Mesothelial cell of epicardium (in vitro differentiated cells): ENCODE data around the gene SLC26A9. TPM values are rescaled to one million over a fixed set of nuclear protein-coding genes. Genes with fewer than 3 reads are reported as not detected.

ENCODE experiments used
- DNase-seq, 2 experiments: peaks; one replicate each; pipeline ENCODE4 v3.0.0; 2021; ENCODE audit warnings: low spot score in 2 of 2; ENCODE audit not compliant: unreplicated experiment in 2 of 2
- H3K27ac Mint-ChIP-seq: 2 replicates; pipeline ENCODE4 v1.8.0; 2021; ENCODE audit warnings: mixed read lengths
- H3K27me3 Mint-ChIP-seq: 2 replicates; pipeline ENCODE4 v1.8.0; 2021; ENCODE audit warnings: low read depth, mixed read lengths
- H3K36me3 Mint-ChIP-seq: 2 replicates; pipeline ENCODE4 v1.8.0; 2021; ENCODE audit warnings: mixed read lengths
- H3K4me1 Mint-ChIP-seq: 2 replicates; pipeline ENCODE4 v1.8.0; 2021; ENCODE audit warnings: mixed read lengths
- H3K4me3 Mint-ChIP-seq: 2 replicates; pipeline ENCODE4 v1.8.0; 2021; ENCODE audit warnings: mild to moderate bottlenecking, moderate library complexity, mixed read lengths
- H3K9me3 Mint-ChIP-seq: 2 replicates; pipeline ENCODE4 v1.8.0; 2021; ENCODE audit warnings: mixed read lengths
- total RNA-seq: library from RNA; stranded (reverse); gene quantifications from 3 replicates; pipeline ENCODE4 v1.2.1, GENCODE V29; 2021
- TF ChIP-seq, protein P1 (sequence below): fragments of 200-600 bp; sonication (generic); IDR thresholded peaks from one replicate; pipeline ENCODE4 v1.5.0; 2021; ENCODE audit warnings: antibody characterized with exemption; ENCODE audit not compliant: unreplicated experiment

SLC26A9 gene
- total RNA-seq, 1 donor from 2014 or later: not detected

DNA sequence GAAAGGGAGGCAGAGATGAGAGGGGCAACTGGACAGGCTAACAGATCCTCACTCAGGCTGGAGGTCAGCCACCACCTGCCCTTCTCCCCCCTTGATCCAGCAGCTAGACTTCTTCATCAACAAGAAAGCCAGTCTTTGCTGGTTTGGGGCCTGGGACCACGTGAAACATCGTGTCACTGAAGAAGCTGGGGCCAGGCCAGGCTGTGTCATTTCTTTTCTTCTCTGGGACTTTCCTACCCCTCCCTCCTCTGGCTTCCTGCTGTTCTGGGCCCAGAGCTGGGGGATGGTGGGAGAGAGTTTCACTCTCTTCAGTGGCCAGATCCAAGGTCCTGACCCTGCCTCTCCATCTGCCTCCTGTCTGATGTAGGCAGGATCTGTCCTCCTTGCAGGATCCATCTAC is 18.1 kb upstream of the SLC26A9 start:
- Mint-ChIP-seq H3K9me3 (no peaks in the 10 kb centered on the region), H3K4me3 (no peak overlapping the region), H3K27ac (no peak overlapping the region), H3K27me3 (peaks cover 21% of the 10 kb centered on the region), H3K4me1 (peaks cover 9% of the 10 kb centered on the region), H3K36me3 (no peaks in the 10 kb centered on the region)
- TF ChIP-seq, protein P1, sequence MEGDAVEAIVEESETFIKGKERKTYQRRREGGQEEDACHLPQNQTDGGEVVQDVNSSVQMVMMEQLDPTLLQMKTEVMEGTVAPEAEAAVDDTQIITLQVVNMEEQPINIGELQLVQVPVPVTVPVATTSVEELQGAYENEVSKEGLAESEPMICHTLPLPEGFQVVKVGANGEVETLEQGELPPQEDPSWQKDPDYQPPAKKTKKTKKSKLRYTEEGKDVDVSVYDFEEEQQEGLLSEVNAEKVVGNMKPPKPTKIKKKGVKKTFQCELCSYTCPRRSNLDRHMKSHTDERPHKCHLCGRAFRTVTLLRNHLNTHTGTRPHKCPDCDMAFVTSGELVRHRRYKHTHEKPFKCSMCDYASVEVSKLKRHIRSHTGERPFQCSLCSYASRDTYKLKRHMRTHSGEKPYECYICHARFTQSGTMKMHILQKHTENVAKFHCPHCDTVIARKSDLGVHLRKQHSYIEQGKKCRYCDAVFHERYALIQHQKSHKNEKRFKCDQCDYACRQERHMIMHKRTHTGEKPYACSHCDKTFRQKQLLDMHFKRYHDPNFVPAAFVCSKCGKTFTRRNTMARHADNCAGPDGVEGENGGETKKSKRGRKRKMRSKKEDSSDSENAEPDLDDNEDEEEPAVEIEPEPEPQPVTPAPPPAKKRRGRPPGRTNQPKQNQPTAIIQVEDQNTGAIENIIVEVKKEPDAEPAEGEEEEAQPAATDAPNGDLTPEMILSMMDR: no peak
- no peak for DNase-seq

DNA sequence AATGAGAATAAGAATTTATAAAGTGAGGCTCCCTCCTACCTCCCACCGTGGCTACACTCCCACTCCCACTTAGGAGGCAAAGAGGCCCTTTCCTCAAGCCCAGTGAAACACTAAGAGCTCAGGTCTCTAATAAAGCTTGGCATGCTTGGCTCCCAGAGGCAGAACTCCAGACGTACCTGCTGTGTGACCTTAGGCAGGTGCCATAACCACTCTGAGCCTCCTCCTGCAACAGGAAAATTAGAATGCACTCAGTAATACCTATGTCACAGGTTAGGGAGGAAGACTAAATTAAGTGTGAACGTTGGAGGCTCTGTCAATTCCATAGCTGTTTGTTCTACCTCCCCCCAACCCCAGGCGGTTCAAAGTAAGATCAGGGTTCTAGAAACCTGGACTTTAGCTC is 16.5 kb upstream of the SLC26A9 start:
- TF ChIP-seq, protein P1: no peak
- Mint-ChIP-seq H3K36me3 (no peaks in the 10 kb centered on the region), H3K27ac (no peak overlapping the region), H3K4me1 (peaks cover 11% of the 10 kb centered on the region), H3K9me3 (no peaks in the 10 kb centered on the region), H3K4me3 (no peak overlapping the region), H3K27me3 (peaks cover 36% of the 10 kb centered on the region)
- no peak for DNase-seq

DNA sequence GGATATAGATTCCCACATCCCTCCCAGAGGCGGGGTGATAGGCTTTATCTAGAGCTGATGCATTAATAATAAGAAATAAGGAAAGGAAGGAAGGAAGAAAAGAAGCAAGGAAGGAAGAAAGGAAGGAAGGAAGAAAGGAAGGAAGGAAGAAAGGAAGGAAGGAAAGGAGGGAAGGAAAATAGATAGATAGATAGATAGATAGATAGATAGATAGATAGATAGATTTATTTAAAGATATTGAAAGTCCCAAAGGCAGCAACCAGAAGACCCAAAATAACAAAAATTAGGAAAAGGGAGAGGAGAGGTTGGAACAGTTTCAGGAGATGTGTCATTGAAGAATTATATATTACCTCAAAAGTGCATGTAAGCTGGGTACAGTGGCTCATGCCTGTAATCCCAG is 12.2 kb upstream of the SLC26A9 start:
- Mint-ChIP-seq H3K27me3 (peaks cover 51% of the 10 kb centered on the region), H3K36me3 (no peaks in the 10 kb centered on the region), H3K27ac (no peak overlapping the region), H3K9me3 (no peaks in the 10 kb centered on the region), H3K4me1 (peaks cover 2% of the 10 kb centered on the region), H3K4me3 (no peak overlapping the region)
- no peak for DNase-seq
- TF ChIP-seq, protein P1: no peak

DNA sequence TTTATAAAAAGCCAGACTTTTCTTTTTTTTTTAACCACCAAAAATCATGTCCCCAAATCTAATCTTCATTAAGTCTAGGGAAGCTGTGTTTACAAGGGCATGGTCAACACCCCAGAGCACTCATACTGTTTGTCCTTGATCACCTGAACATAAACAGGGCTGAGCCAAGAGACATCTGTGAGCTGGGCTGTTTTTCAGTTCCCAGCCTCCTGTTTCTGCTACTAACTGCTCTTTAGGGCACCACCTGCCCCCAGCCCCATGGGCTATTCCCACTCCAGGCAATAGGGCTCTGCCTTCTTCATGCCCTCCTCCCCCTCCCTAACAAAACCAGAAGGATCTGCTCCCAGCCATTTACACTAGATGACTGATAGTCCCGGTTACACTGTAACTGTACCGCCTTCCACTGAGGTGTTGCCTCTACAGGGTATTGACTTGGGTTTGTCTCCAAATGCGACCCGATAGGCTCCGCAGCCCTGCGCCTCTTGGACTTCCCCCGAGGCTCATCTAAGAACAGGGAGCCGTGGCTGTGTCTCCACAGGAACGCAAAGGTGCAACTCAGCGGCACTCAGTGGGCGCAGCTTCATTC is 11.7 kb upstream of the SLC26A9 start:
- H3K27me3 Mint-ChIP-seq: peaks cover 50% of the 10 kb centered on the region
- no peak overlapping the region for H3K27ac Mint-ChIP-seq
- DNase-seq: no peak
- H3K4me3 Mint-ChIP-seq: no peak overlapping the region
- no peaks in the 10 kb centered on the region for H3K9me3 Mint-ChIP-seq
- H3K36me3 Mint-ChIP-seq: no peaks in the 10 kb centered on the region
- TF ChIP-seq, protein P1: no peak
- H3K4me1 Mint-ChIP-seq: peaks cover 2% of the 10 kb centered on the region

DNA sequence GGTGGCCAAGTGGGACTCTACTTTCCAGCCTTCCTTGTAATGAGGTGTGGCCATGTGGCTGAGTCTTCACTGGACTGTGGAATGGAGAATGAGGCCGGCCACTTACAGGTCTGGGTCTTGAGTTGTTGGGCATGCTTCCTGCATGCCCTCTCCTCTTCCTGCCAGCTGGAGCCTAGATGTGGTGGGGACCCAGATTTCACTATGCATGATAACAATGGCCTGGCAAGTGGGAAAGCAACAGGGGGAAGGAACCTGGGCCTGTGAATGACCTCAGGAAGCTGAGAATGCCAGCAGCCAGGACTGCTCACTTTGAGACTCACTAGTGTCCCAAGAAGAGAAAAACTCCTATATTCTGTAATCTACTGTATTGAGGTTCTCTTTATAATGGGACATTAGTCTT is 8.5 kb upstream of the SLC26A9 start:
- Mint-ChIP-seq H3K36me3 (no peaks in the 10 kb centered on the region), H3K9me3 (no peaks in the 10 kb centered on the region), H3K4me1 (peaks cover 2% of the 10 kb centered on the region), H3K27me3 (peaks cover 44% of the 10 kb centered on the region), H3K27ac (no peak overlapping the region), H3K4me3 (no peak overlapping the region)
- no peak for DNase-seq
- TF ChIP-seq, protein P1: no peak
